PC-3 (cell line): ENCODE measurements around the gene UBE2H. TPM values are rescaled to one million over a fixed set of nuclear protein-coding genes. Genes with fewer than 3 reads are reported as not detected.

Experiments
- ATAC-seq: fragments of 200-7000 bp; cut with Tn5 transposase; 2 replicates; pipeline ENCODE4 v1.9.1; 2020; ENCODE audit warnings: mild to moderate bottlenecking, moderate library complexity
- BruUV-seq: library from RNA; stranded (reverse); fragments of 400-500 nt; replicated peaks from 2 replicates; lab custom pipeline; 2021; lab: Mats Ljungman, UMichigan
- CTCF ChIA-PET: fragments of 300-600 bp; sonication (Branson Sonifier 250); formaldehyde crosslinking; loops from one replicate; lab custom pipeline; 2022; ENCODE audit warnings: antibody characterized with exemption; lab: Charles Lee
- POLR2A ChIA-PET: fragments of 300-600 bp; sonication (Branson Sonifier 250); formaldehyde crosslinking; loops from one replicate; lab custom pipeline; 2022; ENCODE audit warnings: antibody characterized with exemption; ENCODE audit not compliant: unreplicated experiment; lab: Charles Lee
- DNase-seq: peaks from one replicate; pipeline ENCODE4 v3.0.0-alpha.2; 2015
- H2AFZ ChIP-seq: fragments of 300-600 bp; sonication (generic); 2 replicates; pipeline ENCODE4 v1.6.0; 2016; ENCODE audit warnings: antibody characterized with exemption, low read length
- H3F3A ChIP-seq: fragments of 300-600 bp; sonication (generic); one replicate; pipeline ENCODE4 v1.6.0; 2017; ENCODE audit warnings: antibody characterized with exemption, low read length, control low read depth, mild to moderate bottlenecking; ENCODE audit not compliant: unreplicated experiment
- H3K27ac ChIP-seq: fragments of 300-600 bp; sonication (generic); 2 replicates; pipeline ENCODE4 v1.5.1; 2016; ENCODE audit warnings: mild to moderate bottlenecking, low read length
- H3K27me3 ChIP-seq: fragments of 300-600 bp; sonication (generic); 2 replicates; pipeline ENCODE4 v1.6.1; 2016; ENCODE audit warnings: low read length, mixed read lengths
- H3K36me3 ChIP-seq: fragments of 300-600 bp; sonication (generic); 2 replicates; pipeline ENCODE4 v1.6.1; 2016; ENCODE audit warnings: low read depth, mixed run types, low read length, mixed read lengths
- H3K4me1 ChIP-seq: fragments of 300-600 bp; sonication (generic); 2 replicates; pipeline ENCODE4 v1.5.1; 2016; ENCODE audit warnings: low read length; ENCODE audit not compliant: insufficient read depth
- H3K4me2 ChIP-seq: fragments of 300-600 bp; sonication (generic); 2 replicates; pipeline ENCODE4 v1.6.0; 2016; ENCODE audit warnings: low read length
- H3K4me3 ChIP-seq: fragments of 300-600 bp; sonication (generic); 2 replicates; pipeline ENCODE4 v1.5.1; 2016; ENCODE audit warnings: mild to moderate bottlenecking, low read length, mixed read lengths
- H3K79me2 ChIP-seq: fragments of 300-600 bp; sonication (generic); 2 replicates; pipeline ENCODE4 v1.6.1; 2017; ENCODE audit warnings: low read length, mixed read lengths
- H3K9ac ChIP-seq: fragments of 300-600 bp; sonication (generic); 2 replicates; pipeline ENCODE4 v1.6.0; 2016; ENCODE audit warnings: mild to moderate bottlenecking, low read length
- H3K9me2 ChIP-seq: fragments of 300-600 bp; sonication (generic); replicated peaks from 2 replicates; pipeline ENCODE4 v1.6.1; 2016; ENCODE audit warnings: mixed run types, low read length, mixed read lengths
- H3K9me3 ChIP-seq: fragments of 300-600 bp; sonication (generic); 2 replicates; pipeline ENCODE4 v1.6.1; 2016; ENCODE audit warnings: low read length, mixed read lengths
- H4K20me1 ChIP-seq: fragments of 300-600 bp; sonication (generic); 2 replicates; pipeline ENCODE4 v1.6.1; 2016; ENCODE audit warnings: low read length, mixed read lengths
- EZH2 ChIP-seq: fragments of 300-600 bp; sonication (generic); IDR thresholded peaks from one replicate; pipeline ENCODE4 v1.6.1; 2017; ENCODE audit warnings: antibody characterized with exemption, mild to moderate bottlenecking, low read length; ENCODE audit not compliant: unreplicated experiment
- EZH2phosphoT487 ChIP-seq: fragments of 300-600 bp; sonication (generic); IDR thresholded peaks from 2 replicates; pipeline ENCODE4 v1.6.1; 2018; ENCODE audit warnings: mild to moderate bottlenecking, antibody characterized with exemption, low read length, borderline replicate concordance
- intact Hi-C: fragments of 100-400 bp; cut with micrococcal nuclease; formaldehyde crosslinking; loops from 2 replicates; pipeline ENCODE4 v1.9.0; 2023
- total RNA-seq: library from RNA; depleted of rRNA; stranded (reverse); fragments of >200 nt; gene quantifications from 2 replicates; pipeline ENCODE4 v1.2.3, GENCODE V29; 2014
- TF ChIP-seq, protein P1 (sequence below): fragments of 300-600 bp; sonication (generic); conservative IDR thresholded peaks from 2 replicates; pipeline ENCODE4 v1.5.1; 2017; ENCODE audit warnings: antibody characterized with exemption, low read depth, mild to moderate bottlenecking, low read length

UBE2H gene
- total RNA-seq, 1 experiment from 2014 or later, result 62.5 TPM

- intact Hi-C loops, result loop anchor here (1.0 to 10.0 kb wide), 6 partner anchors 21 to 285 kb away; no protein-coding TSS in a partner anchor
- Histone ChIP-seq H3K27me3 (no peaks in the 10 kb centered on the region), H3F3A (peaks cover 8% of the 10 kb centered on the region), H3K9me2 (no peaks in the 10 kb centered on the region), H3K27ac (peak overlapping the region; percentile 95), H3K4me3 (peak overlapping the region; percentile 95), H3K4me1 (peaks cover 29% of the 10 kb centered on the region), H3K79me2 (peaks cover 76% of the 10 kb centered on the region), H3K9ac (peak overlapping the region; percentile 91), H3K36me3 (no peaks in the 10 kb centered on the region), H3K9me3 (no peaks in the 10 kb centered on the region), H2AFZ (no peak overlapping the region), H3K4me2 (peak overlapping the region; percentile 95), H4K20me1 (peaks cover 26% of the 10 kb centered on the region)
- POLR2A ChIA-PET, result interaction anchor here (0.6 to 1.6 kb wide), 5 partner anchors 9 to 120 kb away, joined by 3 to 16 read pairs (median 6); no protein-coding TSS in a partner anchor
- ATAC-seq, result peak; percentile 58
- CTCF ChIA-PET, result interaction anchor here (0.5 to 1.3 kb wide), 7 partner anchors 9 to 227 kb away, joined by 3 to 11 read pairs (median 4); no protein-coding TSS in a partner anchor
- DNase-seq, result peak; percentile 83
- BruUV-seq, result TSS peak; percentile 89
- TF ChIP-seq, protein P1, sequence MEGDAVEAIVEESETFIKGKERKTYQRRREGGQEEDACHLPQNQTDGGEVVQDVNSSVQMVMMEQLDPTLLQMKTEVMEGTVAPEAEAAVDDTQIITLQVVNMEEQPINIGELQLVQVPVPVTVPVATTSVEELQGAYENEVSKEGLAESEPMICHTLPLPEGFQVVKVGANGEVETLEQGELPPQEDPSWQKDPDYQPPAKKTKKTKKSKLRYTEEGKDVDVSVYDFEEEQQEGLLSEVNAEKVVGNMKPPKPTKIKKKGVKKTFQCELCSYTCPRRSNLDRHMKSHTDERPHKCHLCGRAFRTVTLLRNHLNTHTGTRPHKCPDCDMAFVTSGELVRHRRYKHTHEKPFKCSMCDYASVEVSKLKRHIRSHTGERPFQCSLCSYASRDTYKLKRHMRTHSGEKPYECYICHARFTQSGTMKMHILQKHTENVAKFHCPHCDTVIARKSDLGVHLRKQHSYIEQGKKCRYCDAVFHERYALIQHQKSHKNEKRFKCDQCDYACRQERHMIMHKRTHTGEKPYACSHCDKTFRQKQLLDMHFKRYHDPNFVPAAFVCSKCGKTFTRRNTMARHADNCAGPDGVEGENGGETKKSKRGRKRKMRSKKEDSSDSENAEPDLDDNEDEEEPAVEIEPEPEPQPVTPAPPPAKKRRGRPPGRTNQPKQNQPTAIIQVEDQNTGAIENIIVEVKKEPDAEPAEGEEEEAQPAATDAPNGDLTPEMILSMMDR, result no peak
- TF ChIP-seq EZH2phosphoT487 (no peak), EZH2 (no peak)
These were observed 3.2 kb downstream of the UBE2H start for GRCh38 chr7:129949292-129950133.

GRCh38 chr7:129948877-129949291 lies 3.9 kb downstream of the UBE2H start:
- peak overlapping the region; percentile 95 for H3K4me2 ChIP-seq
- ChIA-PET CTCF (interaction anchor here (0.5 to 1.3 kb wide), 7 partner anchors 10 to 159 kb away, joined by 3 to 11 read pairs (median 4); no protein-coding TSS in a partner anchor), POLR2A (interaction anchor here (0.6 to 1.6 kb wide), 7 partner anchors 9 to 120 kb away, joined by 3 to 16 read pairs (median 4); no protein-coding TSS in a partner anchor)
- peaks cover 82% of the 10 kb centered on the region for H3K79me2 ChIP-seq
- H3K27me3 ChIP-seq, result no peaks in the 10 kb centered on the region
- TF ChIP-seq, protein P1, result no peak
- TF ChIP-seq EZH2phosphoT487 (no peak), EZH2 (no peak)
- BruUV-seq, result no TSS peak
- H3K9me3 ChIP-seq, result no peaks in the 10 kb centered on the region
- DNase-seq (peak; percentile 92), ATAC-seq (peak; percentile 81)
- peak overlapping the region; percentile 91 for H3K9ac ChIP-seq
- H4K20me1 ChIP-seq, result peaks cover 26% of the 10 kb centered on the region
- H3K4me1 ChIP-seq, result peaks cover 29% of the 10 kb centered on the region
- H3K9me2 ChIP-seq, result no peaks in the 10 kb centered on the region
- H3K4me3 ChIP-seq, result peak overlapping the region; percentile 95
- peak overlapping the region; percentile 95 for H3K27ac ChIP-seq
- peaks cover 8% of the 10 kb centered on the region for H3F3A ChIP-seq
- intact Hi-C loops, result loop anchor here (1.0 to 5.0 kb wide), 5 partner anchors 21 to 119 kb away; no protein-coding TSS in a partner anchor
- no peaks in the 10 kb centered on the region for H3K36me3 ChIP-seq
- H2AFZ ChIP-seq, result no peak overlapping the region
